Measurements from ENCODE around the gene PTPRE. TPM values are rescaled to one million over a fixed set of nuclear protein-coding genes. Genes with fewer than 3 reads are reported as not detected.

PTPRE gene
- total RNA-seq, 4 donors from 2014 or later, result 9.8 to 24.9 (median 22.7) TPM

- Histone ChIP-seq H3K9me3 (no peaks in the 10 kb centered on the region), H3K4me3 (no peak overlapping the region), H3K36me3 (peaks cover 3 to 67% (median 5%) of the 10 kb centered on the region in 3 donors), H3K27ac (no peak overlapping the region), H3K4me1 (no peaks in the 10 kb centered on the region), H3K27me3 (peaks cover 0 to 2% (median 0%) of the 10 kb centered on the region in 4 donors)
- no peak for DNase-seq
- TF ChIP-seq POLR2A (IDR thresholded peaks at IDR 0.05) (no peak), CTCF (IDR thresholded peaks at IDR 0.05) (no peak)
- intact Hi-C loops (cut with DNase I), result no loop called here
- 82 to 86% methylated on average over 14 to 15 of the region's 15 CpGs for WGBS, 2 donors
These were observed 176.4 kb downstream of the PTPRE start for GRCh38 chr10:128083191-128083895.

- DNase-seq, result no peak
- no peaks in the 10 kb centered on the region for H3K4me1 ChIP-seq
- H3K27me3 ChIP-seq, result peaks cover 0 to 3% (median 0%) of the 10 kb centered on the region in 4 donors
- intact Hi-C loops (cut with DNase I), result no loop called here
- H3K27ac ChIP-seq, result no peak overlapping the region
- WGBS, 2 donors, result 77 to 87% methylated on average over 9 to 10 of the region's 10 CpGs
- H3K4me3 ChIP-seq, result no peak overlapping the region
- peaks cover 0 to 57% (median 0%) of the 10 kb centered on the region in 3 donors for H3K36me3 ChIP-seq
- no peak for TF ChIP-seq POLR2A (IDR thresholded peaks at IDR 0.05)
- TF ChIP-seq CTCF (IDR thresholded peaks at IDR 0.05), result no peak
- H3K9me3 ChIP-seq, result no peaks in the 10 kb centered on the region
These were observed 177.5 kb downstream of the PTPRE start for GRCh38 chr10:128084364-128084763.

GRCh38 chr10:128084991-128085390 is 178.1 kb downstream of the PTPRE start:
- H3K36me3 ChIP-seq, result peaks cover 0 to 51% (median 0%) of the 10 kb centered on the region in 3 donors
- TF ChIP-seq CTCF (IDR thresholded peaks at IDR 0.05), result no peak
- no peak for TF ChIP-seq POLR2A (IDR thresholded peaks at IDR 0.05)
- no peak overlapping the region for H3K4me3 ChIP-seq
- H3K27ac ChIP-seq, result no peak overlapping the region
- H3K27me3 ChIP-seq, result peaks cover 0 to 3% (median 0%) of the 10 kb centered on the region in 4 donors
- intact Hi-C loops (cut with DNase I), result no loop called here
- DNase-seq, result no peak
- no peaks in the 10 kb centered on the region for H3K9me3 ChIP-seq
- H3K4me1 ChIP-seq, result no peaks in the 10 kb centered on the region
- WGBS, 2 donors, result 93 to 97% methylated on average over 7 to 8 of the region's 8 CpGs

- DNase-seq, result no peak
- intact Hi-C loops (cut with DNase I), result no loop called here
- Histone ChIP-seq H3K36me3 (peaks cover 0 to 38% (median 0%) of the 10 kb centered on the region in 3 donors), H3K9me3 (no peaks in the 10 kb centered on the region), H3K27me3 (peaks cover 0 to 3% (median 0%) of the 10 kb centered on the region in 4 donors), H3K4me3 (no peak overlapping the region), H3K27ac (no peak overlapping the region), H3K4me1 (no peaks in the 10 kb centered on the region)
- 58 to 75% methylated on average over 5 to 6 of the region's 10 CpGs for WGBS, 2 donors
- no peak for TF ChIP-seq POLR2A (IDR thresholded peaks at IDR 0.05)
- no peak for TF ChIP-seq CTCF (IDR thresholded peaks at IDR 0.05)
These were observed 179.3 kb downstream of the PTPRE start for GRCh38 chr10:128086003-128086863.
